Activated naive CD4-positive, alpha-beta T cell treated with anti-CD3 and anti-CD28 coated beads, Interleukin-2, amount 10 ng/mL, durations not matched to agents 7 days and 5 days (primary cell): ENCODE results near the gene HMGN2.

Experiments
- CTCF ChIA-PET: fragments of 350-600 bp; sonication (Branson Sonifier 250); formaldehyde crosslinking; loops from one replicate; lab custom pipeline; 2021; ENCODE audit warnings: antibody characterized with exemption; lab: Charles Lee
- DNase-seq: peaks from one replicate; pipeline ENCODE4 v3.0.0-alpha.2; 2020
- H3K27ac Mint-ChIP-seq: one replicate; pipeline ENCODE4 v1.8.0; 2021; ENCODE audit warnings: mild to moderate bottlenecking, moderate library complexity, mixed read lengths
- H3K27me3 Mint-ChIP-seq: one replicate; pipeline ENCODE4 v1.8.0; 2021; ENCODE audit warnings: mild to moderate bottlenecking, mixed read lengths
- H3K36me3 Mint-ChIP-seq: one replicate; pipeline ENCODE4 v1.8.0; 2021; ENCODE audit warnings: mixed read lengths
- H3K4me1 Mint-ChIP-seq: one replicate; pipeline ENCODE4 v1.8.0; 2021; ENCODE audit warnings: mixed read lengths
- H3K4me3 Mint-ChIP-seq: one replicate; pipeline ENCODE4 v1.8.0; 2021; ENCODE audit warnings: mild to moderate bottlenecking, moderate library complexity, mixed read lengths
- H3K9me3 Mint-ChIP-seq: one replicate; pipeline ENCODE4 v1.8.0; 2021; ENCODE audit warnings: mixed read lengths

The HMGN2 gene

GRCh38 chr1:26472320-26472900 is at the start of gene HMGN2:
TSS of gene HMGN2 (plus strand) at chr1:26472440. CDS start at chr1:26472613, 173 bp downstream.
- CTCF ChIA-PET: interaction anchor here (1.1 to 4.0 kb wide), 4 partner anchors 12 to 55 kb away, joined by 4 to 33 read pairs (median 4); partner anchors contain the start of gene DHDDS

GRCh38 chr1:26429721-26430120 is 42.5 kb upstream of the HMGN2 start:
- CTCF ChIA-PET: interaction anchor here (0.6 to 2.9 kb wide), 3 partner anchors 10 to 213 kb away, joined by 3 to 20 read pairs (median 4); no protein-coding TSS in a partner anchor
- H3K9me3 Mint-ChIP-seq: no peaks in the 10 kb centered on the region
- H3K27me3 Mint-ChIP-seq: peaks cover 26% of the 10 kb centered on the region
- H3K27ac Mint-ChIP-seq: no peak overlapping the region
- DNase-seq: no peak
- H3K4me3 Mint-ChIP-seq: no peak overlapping the region
- H3K4me1 Mint-ChIP-seq: peaks cover 26% of the 10 kb centered on the region
- H3K36me3 Mint-ChIP-seq: peaks cover 9% of the 10 kb centered on the region

More at GRCh38 chr1:26472320-26472900, at the start of gene HMGN2:
- Mint-ChIP-seq H3K9me3 (no peaks in the 10 kb centered on the region), H3K27ac (peak within 1 kb of the TSS; percentile 99), H3K27me3 (no peaks in the 10 kb centered on the region), H3K36me3 (peaks cover 57% of the 10 kb centered on the region), H3K4me1 (peaks cover 57% of the 10 kb centered on the region), H3K4me3 (peak within 1 kb of the TSS; percentile 93)
- peak; percentile 95 for DNase-seq

GRCh38 chr1:26431979-26432695 is 40.1 kb upstream of the HMGN2 start, which contains the start of gene DHDDS:
TSS of gene DHDDS (plus strand) at chr1:26432321. CDS start at chr1:26432946, 625 bp downstream.
- Mint-ChIP-seq H3K27me3 (peaks cover 17% of the 10 kb centered on the region), H3K9me3 (no peaks in the 10 kb centered on the region)
- CTCF ChIA-PET: interaction anchor here (0.8 to 3.5 kb wide), 6 partner anchors 12 to 198 kb away, joined by 3 to 22 read pairs (median 4); partner anchors contain the start of gene CEP85

GRCh38 chr1:26432793-26433192 is 39.4 kb upstream of the HMGN2 start:
- Mint-ChIP-seq H3K4me3 (peak overlapping the region; percentile 96), H3K27ac (peak overlapping the region; percentile 94), H3K36me3 (peaks cover 11% of the 10 kb centered on the region), H3K27me3 (peaks cover 11% of the 10 kb centered on the region), H3K9me3 (no peaks in the 10 kb centered on the region), H3K4me1 (peaks cover 26% of the 10 kb centered on the region)
- CTCF ChIA-PET: interaction anchor here (1.2 to 3.5 kb wide), 5 partner anchors 12 to 198 kb away, joined by 4 to 22 read pairs (median 4); partner anchors contain the start of gene CEP85
- DNase-seq: no peak

More at GRCh38 chr1:26431979-26432695, 40.1 kb upstream of the HMGN2 start, which contains the start of gene DHDDS:
- H3K4me3 Mint-ChIP-seq: peak within 1 kb of the TSS; percentile 96
- peaks cover 26% of the 10 kb centered on the region for H3K4me1 Mint-ChIP-seq
- H3K36me3 Mint-ChIP-seq: peaks cover 11% of the 10 kb centered on the region
- peak within 1 kb of the TSS; percentile 94 for H3K27ac Mint-ChIP-seq
- peak; percentile 99 for DNase-seq

GRCh38 chr1:26434161-26434752 is 38.0 kb upstream of the HMGN2 start:
- CTCF ChIA-PET: interaction anchor here (0.6 to 3.5 kb wide), 3 partner anchors 17 to 37 kb away, joined by 3 to 22 read pairs (median 4); no protein-coding TSS in a partner anchor
- Mint-ChIP-seq H3K27me3 (peaks cover 5% of the 10 kb centered on the region), H3K4me3 (no peak overlapping the region), H3K4me1 (peaks cover 26% of the 10 kb centered on the region), H3K36me3 (peaks cover 20% of the 10 kb centered on the region), H3K9me3 (no peaks in the 10 kb centered on the region), H3K27ac (peak overlapping the region; percentile 42)
- DNase-seq: no peak

- Mint-ChIP-seq H3K9me3 (no peaks in the 10 kb centered on the region), H3K27me3 (no peaks in the 10 kb centered on the region), H3K36me3 (peaks cover 41% of the 10 kb centered on the region), H3K4me3 (no peak overlapping the region), H3K27ac (peak overlapping the region; percentile 65), H3K4me1 (peaks cover 10% of the 10 kb centered on the region)
- DNase-seq: no peak
- CTCF ChIA-PET: interaction anchor here (1.2 kb wide), 1 partner anchor 21 kb away, joined by 3 read pairs; no protein-coding TSS in a partner anchor
Observed at GRCh38 chr1:26438041-26438440, 34.2 kb upstream of the HMGN2 start.

GRCh38 chr1:26440259-26440658 is 32.0 kb upstream of the HMGN2 start:
- no peak for DNase-seq
- Mint-ChIP-seq H3K27me3 (no peaks in the 10 kb centered on the region), H3K4me3 (no peak overlapping the region), H3K36me3 (peaks cover 53% of the 10 kb centered on the region), H3K9me3 (no peaks in the 10 kb centered on the region), H3K27ac (no peak overlapping the region), H3K4me1 (no peaks in the 10 kb centered on the region)
- CTCF ChIA-PET: interaction anchor here (1.6 kb wide), 1 partner anchor 23 kb away, joined by 6 read pairs; no protein-coding TSS in a partner anchor

- Mint-ChIP-seq H3K4me1 (no peaks in the 10 kb centered on the region), H3K27me3 (no peaks in the 10 kb centered on the region), H3K36me3 (peaks cover 52% of the 10 kb centered on the region), H3K27ac (no peak overlapping the region), H3K9me3 (no peaks in the 10 kb centered on the region), H3K4me3 (no peak overlapping the region)
- DNase-seq: no peak
- CTCF ChIA-PET: interaction anchor here (1.2 kb wide), 1 partner anchor 53 kb away, joined by 4 read pairs; no protein-coding TSS in a partner anchor
Observed at GRCh38 chr1:26449868-26450267, 22.4 kb upstream of the HMGN2 start.

- no peak overlapping the region for H3K4me3 Mint-ChIP-seq
- DNase-seq: no peak
- peaks cover 57% of the 10 kb centered on the region for H3K36me3 Mint-ChIP-seq
- H3K4me1 Mint-ChIP-seq: no peaks in the 10 kb centered on the region
- H3K9me3 Mint-ChIP-seq: no peaks in the 10 kb centered on the region
- no peaks in the 10 kb centered on the region for H3K27me3 Mint-ChIP-seq
- CTCF ChIA-PET: interaction anchor here (1.3 kb wide), 1 partner anchor 91 kb away, joined by 3 read pairs; no protein-coding TSS in a partner anchor
- H3K27ac Mint-ChIP-seq: no peak overlapping the region
Observed at GRCh38 chr1:26450908-26451307, 21.3 kb upstream of the HMGN2 start.

- CTCF ChIA-PET: no interaction called here
- Mint-ChIP-seq H3K27ac (no peak overlapping the region), H3K4me1 (no peaks in the 10 kb centered on the region), H3K36me3 (peaks cover 45% of the 10 kb centered on the region), H3K4me3 (no peak overlapping the region), H3K27me3 (no peaks in the 10 kb centered on the region), H3K9me3 (no peaks in the 10 kb centered on the region)
- no peak for DNase-seq
Observed at GRCh38 chr1:26452459-26453183, 19.6 kb upstream of the HMGN2 start.

GRCh38 chr1:26459148-26459547 is 13.1 kb upstream of the HMGN2 start:
- peaks cover 45% of the 10 kb centered on the region for H3K36me3 Mint-ChIP-seq
- no peaks in the 10 kb centered on the region for H3K4me1 Mint-ChIP-seq
- no peaks in the 10 kb centered on the region for H3K27me3 Mint-ChIP-seq
- H3K27ac Mint-ChIP-seq: no peak overlapping the region
- no peaks in the 10 kb centered on the region for H3K9me3 Mint-ChIP-seq
- DNase-seq: no peak
- H3K4me3 Mint-ChIP-seq: no peak overlapping the region
- CTCF ChIA-PET: interaction anchor here (5.3 kb wide), 1 partner anchor 11 kb away, joined by 33 read pairs; no protein-coding TSS in a partner anchor

- H3K36me3 Mint-ChIP-seq: peaks cover 47% of the 10 kb centered on the region
- no peaks in the 10 kb centered on the region for H3K9me3 Mint-ChIP-seq
- no peak overlapping the region for H3K27ac Mint-ChIP-seq
- no peak overlapping the region for H3K4me3 Mint-ChIP-seq
- no peaks in the 10 kb centered on the region for H3K27me3 Mint-ChIP-seq
- CTCF ChIA-PET: interaction anchor here (5.3 kb wide), 1 partner anchor 11 kb away, joined by 33 read pairs; no protein-coding TSS in a partner anchor
- no peak for DNase-seq
- no peaks in the 10 kb centered on the region for H3K4me1 Mint-ChIP-seq
Observed at GRCh38 chr1:26459573-26460031, 12.6 kb upstream of the HMGN2 start.

GRCh38 chr1:26468911-26469310 is 3.3 kb upstream of the HMGN2 start:
- CTCF ChIA-PET: interaction anchor here (0.7 to 4.0 kb wide), 3 partner anchors 9 to 321 kb away, joined by 3 to 33 read pairs (median 9); no protein-coding TSS in a partner anchor
- DNase-seq: no peak
- H3K27ac Mint-ChIP-seq: no peak overlapping the region
- no peaks in the 10 kb centered on the region for H3K9me3 Mint-ChIP-seq
- no peaks in the 10 kb centered on the region for H3K27me3 Mint-ChIP-seq
- H3K4me3 Mint-ChIP-seq: no peak overlapping the region
- peaks cover 35% of the 10 kb centered on the region for H3K4me1 Mint-ChIP-seq
- H3K36me3 Mint-ChIP-seq: peaks cover 56% of the 10 kb centered on the region
